ENCODE data around the gene C4B.
"Not testable (repeated sequence)": the region's sequence is repeated elsewhere in the genome, so short reads cannot be mapped to it uniquely, and the experiment has no call there.

Gene C4B

DNA sequence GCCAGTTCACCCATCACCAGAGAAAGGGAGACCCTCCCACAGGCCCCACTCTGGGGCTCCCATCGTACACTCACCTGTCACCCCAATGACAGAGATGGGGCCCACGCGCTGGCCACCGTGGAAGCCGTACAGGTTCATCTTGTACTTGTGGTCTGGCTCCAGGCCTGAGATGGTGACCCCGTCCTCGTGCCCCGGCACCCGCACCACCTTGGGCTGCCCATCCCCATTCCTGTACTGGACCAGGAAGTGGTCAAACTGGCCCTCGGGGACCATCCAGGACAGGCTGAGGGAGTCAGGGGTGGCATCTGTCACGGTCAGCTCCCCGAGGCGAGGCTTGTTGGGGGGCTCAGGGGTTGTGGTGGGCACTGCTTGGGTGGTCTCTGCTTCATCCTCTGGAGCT lies 38.7 kb downstream of the C4B start:
- DNase-seq (ENCODE audit: low read depth): not testable (repeated sequence)

DNA sequence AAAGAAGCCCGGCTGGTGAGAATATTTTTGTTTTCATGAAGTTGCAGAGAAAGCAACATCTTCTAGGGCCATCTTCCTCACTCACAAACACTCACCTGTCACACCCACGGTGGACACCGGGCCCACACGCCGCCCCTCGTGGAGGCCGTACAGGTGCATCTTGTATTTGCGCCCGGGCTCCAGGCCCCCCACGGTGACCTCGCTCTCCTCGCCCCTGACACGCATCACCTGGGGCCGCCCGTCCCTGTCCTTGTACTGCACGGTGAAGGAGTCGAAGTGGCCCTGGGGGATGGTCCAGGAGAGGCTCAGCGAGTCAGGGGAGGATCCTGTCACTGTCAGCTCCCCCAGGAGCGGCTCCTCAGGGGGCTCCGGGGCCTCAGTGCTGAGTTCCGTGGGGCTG lies 41.2 kb downstream of the C4B start:
- not testable (repeated sequence) for DNase-seq (ENCODE audit: low read depth)

GRCh38 chr6:32056254-32056653 lies 41.7 kb downstream of the C4B start:
- DNase-seq (ENCODE audit: low read depth): no peak

DNA sequence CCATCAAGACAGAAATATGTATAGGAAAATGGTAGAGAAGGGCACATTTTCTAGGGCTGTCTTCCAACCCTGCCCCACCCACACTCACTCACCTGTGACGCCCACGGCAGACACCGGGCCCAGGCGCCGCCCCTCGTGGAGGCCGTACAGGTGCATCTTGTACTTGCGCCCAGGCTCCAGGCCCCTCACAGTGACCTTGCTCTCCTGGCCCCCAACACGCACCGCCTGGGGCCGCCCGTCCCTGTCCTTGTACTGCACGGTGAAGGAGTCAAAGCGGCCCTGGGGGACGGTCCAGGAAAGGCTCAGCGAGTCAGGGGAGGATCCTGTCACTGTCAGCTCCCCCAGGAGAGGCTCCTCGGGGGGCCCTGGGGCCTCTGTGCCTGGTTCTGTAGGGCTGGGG lies 43.4 kb downstream of the C4B start:
- DNase-seq (ENCODE audit: low read depth): no peak

GRCh38 chr6:32058511-32058963 lies 43.9 kb downstream of the C4B start:
- no peak for DNase-seq (ENCODE audit: low read depth)

GRCh38 chr6:32060966-32061655 lies 46.5 kb downstream of the C4B start:
- no peak for DNase-seq (ENCODE audit: low read depth)

GRCh38 chr6:32064706-32065105 lies 50.1 kb downstream of the C4B start:
- DNase-seq (ENCODE audit: low read depth): no peak

GRCh38 chr6:32067521-32067920 lies 52.9 kb downstream of the C4B start:
- not testable (repeated sequence) for DNase-seq (ENCODE audit: low read depth)

GRCh38 chr6:32068315-32068714 lies 53.7 kb downstream of the C4B start:
- not testable (repeated sequence) for DNase-seq (ENCODE audit: low read depth)

- no peak for DNase-seq (ENCODE audit: low read depth)
Measured at GRCh38 chr6:32068867-32069266, 54.3 kb downstream of the C4B start.

- no peak for DNase-seq (ENCODE audit: low read depth)
Measured at GRCh38 chr6:32069460-32069859, 54.9 kb downstream of the C4B start.

DNA sequence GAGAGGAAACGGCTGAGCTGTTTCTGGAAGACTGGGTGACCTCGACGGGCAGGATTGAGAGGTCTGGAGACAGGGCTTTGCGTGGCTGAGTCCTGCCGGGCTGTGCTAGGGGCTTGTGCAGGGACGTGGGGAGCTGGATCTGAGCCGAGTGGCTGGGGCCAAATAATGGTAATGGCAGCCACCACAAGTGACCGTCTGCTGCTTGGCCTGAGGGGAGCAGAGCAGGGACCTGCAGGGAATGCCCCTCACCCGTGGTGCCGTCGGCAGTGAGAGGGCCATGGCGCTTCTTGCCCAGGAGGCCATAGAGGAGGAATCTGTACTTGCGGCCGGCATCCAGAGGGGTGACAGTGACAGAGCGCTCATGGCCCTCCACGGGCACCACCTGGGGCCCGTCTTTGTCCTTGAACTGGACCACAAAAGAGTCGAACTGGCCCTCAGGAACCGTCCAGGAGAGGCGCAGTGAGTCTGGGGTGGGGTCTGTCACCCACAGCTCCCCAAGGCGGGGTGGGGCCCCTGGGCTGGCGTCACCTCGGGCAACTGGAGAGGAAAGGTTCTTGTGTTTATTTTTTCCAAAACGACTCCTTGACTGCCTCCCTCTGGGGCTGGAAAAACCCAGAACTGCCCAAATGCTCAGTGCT lies 55.4 kb downstream of the C4B start:
- DNase-seq (ENCODE audit: low read depth): no peak

DNA sequence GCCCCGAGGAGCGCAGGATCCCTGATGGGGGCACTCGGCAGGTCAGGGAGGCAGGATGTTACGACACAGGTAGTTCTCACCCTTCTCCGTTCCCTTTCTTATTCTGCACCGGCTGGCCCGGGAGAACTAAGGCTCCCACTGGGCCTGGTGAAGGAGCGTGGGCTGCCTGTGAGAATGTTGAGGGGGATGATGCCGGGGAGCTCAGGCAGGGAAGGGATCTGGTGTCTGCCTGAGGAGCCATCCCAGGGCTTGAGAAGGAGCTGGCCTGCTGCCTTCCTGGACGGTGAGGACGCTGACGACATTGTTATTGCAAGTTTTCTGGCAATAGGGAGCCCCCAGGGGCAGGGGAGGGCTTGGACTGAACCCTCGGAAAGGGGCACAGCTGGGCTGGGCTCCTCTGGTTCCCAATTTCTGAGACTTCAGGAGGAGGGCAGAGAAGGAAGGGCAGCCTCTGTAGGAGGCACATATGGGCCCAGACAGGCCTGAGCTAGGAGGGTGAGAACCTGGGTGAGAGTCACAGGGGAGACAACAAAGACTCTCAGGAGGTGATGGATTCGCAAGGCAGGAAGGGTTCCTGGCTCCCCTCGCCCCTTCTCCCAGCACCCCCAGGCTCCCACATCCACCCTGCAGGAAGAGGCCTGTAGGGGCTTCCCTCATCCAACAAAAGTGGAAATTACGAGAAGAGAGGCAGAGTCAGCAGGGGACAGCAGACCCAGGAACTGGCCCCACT lies 56.4 kb downstream of the C4B start:
- DNase-seq (ENCODE audit: low read depth): no peak

DNA sequence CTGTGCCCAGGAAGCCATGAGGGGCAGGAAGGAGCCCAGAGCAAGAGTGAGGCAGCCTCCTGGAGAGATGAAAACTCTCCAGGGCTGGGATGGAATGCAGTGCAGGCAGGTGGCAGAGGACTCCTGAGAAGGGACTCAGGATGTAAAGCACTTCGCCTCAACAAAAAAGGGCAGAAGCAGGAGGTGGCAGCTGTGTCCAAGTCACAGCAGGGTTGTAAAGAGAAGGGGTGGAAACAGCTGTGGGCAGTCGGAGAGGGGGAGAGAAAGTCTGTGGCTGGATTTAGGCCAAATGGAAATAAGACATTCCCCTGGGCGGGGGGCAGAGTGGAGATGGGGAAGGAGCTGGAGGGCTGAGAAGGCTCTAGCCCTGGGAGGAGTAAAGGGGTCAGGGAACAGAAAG lies 58.5 kb downstream of the C4B start:
- DNase-seq (ENCODE audit: low read depth): no peak

DNA sequence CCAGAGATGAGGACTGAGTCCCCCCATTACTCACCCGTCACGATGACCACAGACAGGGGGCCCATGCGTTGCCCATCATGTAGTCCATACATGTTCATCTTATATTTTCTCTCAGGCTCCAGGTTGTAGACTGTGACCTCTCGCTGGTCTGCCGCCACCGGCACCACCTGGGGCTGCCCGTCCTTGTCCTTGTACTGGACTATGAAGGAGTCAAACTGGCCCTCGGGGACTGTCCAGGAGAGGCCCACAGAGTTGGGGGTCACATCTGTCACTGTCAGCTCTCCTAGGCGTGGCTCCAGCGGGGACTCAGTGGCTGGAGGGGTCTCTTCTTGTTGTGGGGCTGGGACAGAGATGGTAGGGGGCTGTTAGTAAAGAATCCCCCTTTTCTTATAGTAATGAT lies 59.0 kb downstream of the C4B start:
- DNase-seq (ENCODE audit: low read depth): no peak

DNA sequence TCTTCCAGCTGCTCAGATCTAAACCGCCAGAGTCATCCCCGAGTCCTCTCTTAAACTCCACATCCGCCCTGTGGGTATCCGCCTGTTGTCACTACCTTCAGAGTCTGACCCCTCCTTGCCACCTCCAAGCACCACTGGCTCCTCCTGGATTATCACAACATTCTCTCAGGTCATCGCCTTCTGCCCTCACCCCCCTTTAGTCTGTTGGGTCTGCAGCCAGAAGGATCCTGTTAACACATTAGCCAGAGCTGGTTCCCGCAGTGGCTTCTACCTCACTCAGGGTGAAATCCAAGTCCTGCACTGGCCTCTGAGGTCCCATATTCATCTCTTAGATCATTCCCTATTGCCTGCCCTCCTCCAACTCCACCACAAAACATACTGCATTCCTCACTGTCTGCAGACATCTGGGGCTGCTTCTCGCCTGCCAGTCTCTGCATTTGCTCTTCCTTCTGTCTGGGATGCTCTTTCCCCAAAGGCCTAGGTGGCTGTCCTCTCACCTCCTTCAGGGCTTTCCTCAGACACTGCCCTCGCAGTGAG lies 60.5 kb downstream of the C4B start:
- DNase-seq (ENCODE audit: low read depth): no peak

GRCh38 chr6:32075781-32076180 lies 61.2 kb downstream of the C4B start:
- no peak for DNase-seq (ENCODE audit: low read depth)

GRCh38 chr6:32076321-32076809 lies 61.8 kb downstream of the C4B start:
- DNase-seq (ENCODE audit: low read depth): no peak

DNA sequence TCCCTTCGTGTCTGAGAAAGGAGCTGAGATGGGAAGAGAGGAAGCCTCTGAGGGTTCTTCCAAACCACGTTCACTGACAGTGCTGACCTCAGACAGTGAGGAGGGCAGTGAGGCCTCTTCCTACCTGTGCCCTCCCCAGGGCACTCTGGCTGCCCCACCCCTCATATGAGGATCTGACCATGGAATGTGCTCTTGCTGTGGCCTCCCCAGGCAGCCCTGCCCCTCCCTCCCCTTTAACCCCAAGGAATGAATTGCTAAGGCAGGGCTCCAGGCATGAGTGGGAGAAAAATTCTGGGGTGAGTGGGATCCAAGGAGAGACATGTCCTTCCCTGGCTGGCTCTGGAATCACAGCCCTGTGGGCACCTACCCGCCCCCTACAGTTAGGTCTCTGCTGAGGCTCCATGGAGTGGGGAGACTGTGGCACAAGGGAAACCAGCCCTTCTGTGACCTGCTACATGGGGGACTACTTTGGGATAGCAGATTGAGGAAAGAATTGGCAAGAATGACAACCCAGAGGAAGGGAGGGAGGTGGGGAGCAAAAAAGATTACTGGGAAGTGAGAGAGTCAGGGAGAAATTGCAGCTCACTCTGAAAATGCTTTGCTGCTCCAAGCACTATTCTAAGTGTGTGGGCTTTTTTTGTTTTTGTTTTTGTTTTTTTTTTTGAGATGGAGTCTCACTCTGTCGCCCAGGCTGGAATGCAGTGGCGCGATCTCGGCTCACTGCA lies 65.1 kb downstream of the C4B start:
- DNase-seq (ENCODE audit: low read depth): no peak

DNA sequence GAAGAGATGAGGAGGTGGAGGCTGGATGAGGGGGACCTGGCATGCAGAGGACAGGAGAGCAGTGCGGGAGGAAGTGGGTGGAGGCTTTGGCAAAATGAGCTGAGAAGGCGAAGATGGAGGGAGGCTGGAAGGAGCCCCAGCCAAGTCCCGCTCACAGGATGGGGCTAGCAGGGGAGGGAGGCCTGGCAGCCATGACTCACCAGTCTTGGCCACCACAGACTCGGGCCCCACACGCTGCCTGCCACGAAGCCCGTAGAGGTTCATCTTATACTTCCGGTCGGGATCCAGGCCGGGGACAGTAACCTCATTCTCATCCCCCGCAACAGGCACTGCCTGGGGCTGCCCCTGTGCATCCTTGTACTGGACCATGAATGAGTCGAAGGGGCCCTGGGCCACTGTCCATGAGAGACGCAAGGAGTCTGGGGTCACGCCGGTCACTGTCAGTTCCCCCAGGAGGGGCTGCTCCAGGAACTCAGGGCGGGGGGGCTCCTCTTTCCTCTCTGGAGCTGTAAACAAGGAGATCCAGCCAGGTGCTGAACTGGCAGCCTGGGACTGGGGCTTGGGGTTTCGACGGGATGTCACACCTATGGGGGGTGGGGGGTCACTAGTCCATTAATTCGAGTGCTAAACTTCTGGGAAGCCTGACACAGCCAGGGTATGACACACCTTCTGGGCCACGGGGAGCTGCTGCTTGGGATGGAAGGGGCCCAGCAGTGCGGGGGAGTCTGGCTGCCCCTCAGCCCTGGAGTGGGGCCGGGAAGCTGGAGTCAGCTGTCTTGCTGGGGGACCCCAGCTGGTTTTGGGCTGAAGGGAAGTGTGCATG lies 66.8 kb downstream of the C4B start:
- no peak for DNase-seq (ENCODE audit: low read depth)

DNA sequence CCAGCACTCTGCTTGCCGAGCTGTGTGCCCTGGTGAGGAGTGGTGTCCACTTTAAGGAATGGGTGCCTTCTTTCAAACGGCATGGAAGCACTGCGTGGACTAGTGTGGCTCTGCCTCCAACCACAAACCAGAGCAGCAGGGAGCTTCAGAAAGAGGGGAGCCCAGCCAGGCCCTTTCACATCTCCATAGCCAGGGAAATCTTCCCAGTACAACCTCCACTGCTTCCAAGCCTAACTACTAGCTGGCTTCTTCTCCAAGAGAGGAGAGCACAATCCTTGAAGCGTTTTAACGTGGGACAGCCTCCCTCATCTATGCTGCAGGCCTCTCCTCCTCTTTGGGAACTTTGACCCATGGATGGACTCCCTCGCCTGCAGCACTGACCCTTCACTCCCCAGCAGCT lies 67.9 kb downstream of the C4B start:
- no peak for DNase-seq (ENCODE audit: low read depth)
